Activated CD4-positive, alpha-beta memory T cell treated with anti-CD3 and anti-CD28 coated beads, Interleukin-2, amount 10 ng/mL, durations not matched to agents 7 days and 5 days (primary cell): Measurements from ENCODE around the gene GRAMD1A. TPM values are rescaled to one million over a fixed set of nuclear protein-coding genes. Genes with fewer than 3 reads are reported as not detected.
"Not testable (repeated sequence)": the region's sequence is repeated elsewhere in the genome, so short reads cannot be mapped to it uniquely, and the experiment has no call there.

Source experiments
- CTCF ChIA-PET: fragments of 350-600 bp; sonication (Branson Sonifier 250); formaldehyde crosslinking; loops from one replicate; lab custom pipeline; 2021; ENCODE audit warnings: antibody characterized with exemption, inconsistent platforms; lab: Charles Lee
- POLR2A ChIA-PET: fragments of 350-600 bp; sonication (Branson Sonifier 250); formaldehyde crosslinking; loops from one replicate; lab custom pipeline; 2021; ENCODE audit warnings: antibody characterized with exemption; lab: Charles Lee
- DNase-seq: peaks from one replicate; pipeline ENCODE4 v3.0.0-alpha.2; 2020
- H3K27ac Mint-ChIP-seq: one replicate; pipeline ENCODE4 v1.8.0; 2021; ENCODE audit warnings: mild to moderate bottlenecking, mixed read lengths
- H3K27me3 Mint-ChIP-seq: one replicate; pipeline ENCODE4 v1.8.0; 2021; ENCODE audit warnings: mixed read lengths
- H3K36me3 Mint-ChIP-seq: one replicate; pipeline ENCODE4 v1.8.0; 2021; ENCODE audit warnings: low read depth, mixed read lengths
- H3K4me1 Mint-ChIP-seq: one replicate; pipeline ENCODE4 v1.8.0; 2021; ENCODE audit warnings: mixed read lengths
- H3K4me3 Mint-ChIP-seq: one replicate; pipeline ENCODE4 v1.8.0; 2021; ENCODE audit warnings: mild to moderate bottlenecking, mixed read lengths
- H3K9me3 Mint-ChIP-seq: one replicate; pipeline ENCODE4 v1.8.0; 2021; ENCODE audit warnings: mixed read lengths
- total RNA-seq, 2 experiments: library from RNA; stranded (reverse); gene quantifications; one replicate each; pipeline ENCODE4 v1.2.3, GENCODE V29; 2021

GRAMD1A gene
- total RNA-seq, 2 experiments from 2014 or later = 98.2 to 106 TPM

GRCh38 chr19:35008891-35009341, 8.8 kb downstream of the GRAMD1A start:
- H3K4me3 Mint-ChIP-seq = no peak overlapping the region
- no peak for DNase-seq
- no peak overlapping the region for H3K27ac Mint-ChIP-seq
- CTCF ChIA-PET = interaction anchor here (1.3 kb wide), 1 partner anchor 36 kb away, joined by 3 read pairs; no protein-coding TSS in a partner anchor
- peaks cover 60% of the 10 kb centered on the region for H3K36me3 Mint-ChIP-seq
- peaks cover 53% of the 10 kb centered on the region for H3K4me1 Mint-ChIP-seq
- POLR2A ChIA-PET = interaction anchor here (0.8 to 1.5 kb wide), 2 partner anchors 8 to 36 kb away, joined by 3 to 4 read pairs; no protein-coding TSS in a partner anchor
- H3K9me3 Mint-ChIP-seq = no peaks in the 10 kb centered on the region
- H3K27me3 Mint-ChIP-seq = no peaks in the 10 kb centered on the region

- POLR2A ChIA-PET = interaction anchor here (0.8 to 1.5 kb wide), 2 partner anchors 9 to 37 kb away, joined by 3 to 4 read pairs; no protein-coding TSS in a partner anchor
- peaks cover 66% of the 10 kb centered on the region for H3K36me3 Mint-ChIP-seq
- CTCF ChIA-PET = interaction anchor here (1.3 kb wide), 1 partner anchor 37 kb away, joined by 3 read pairs; no protein-coding TSS in a partner anchor
- no peak overlapping the region for H3K27ac Mint-ChIP-seq
- DNase-seq = no peak
- H3K9me3 Mint-ChIP-seq = no peaks in the 10 kb centered on the region
- no peak overlapping the region for H3K4me3 Mint-ChIP-seq
- no peaks in the 10 kb centered on the region for H3K27me3 Mint-ChIP-seq
- H3K4me1 Mint-ChIP-seq = peaks cover 56% of the 10 kb centered on the region
Observed at GRCh38 chr19:35009424-35010415, 9.6 kb downstream of the GRAMD1A start.

- Mint-ChIP-seq H3K4me1 (peaks cover 55% of the 10 kb centered on the region), H3K4me3 (no peak overlapping the region)
Observed at GRCh38 chr19:35011091-35011689, 11.1 kb downstream of the GRAMD1A start.

GRCh38 chr19:35011737-35012682, 11.9 kb downstream of the GRAMD1A start:
- no peaks in the 10 kb centered on the region for H3K9me3 Mint-ChIP-seq
- CTCF ChIA-PET = interaction anchor here (0.6 to 4.2 kb wide), 7 partner anchors 9 to 372 kb away, joined by 3 to 57 read pairs (median 4); no protein-coding TSS in a partner anchor
- no peaks in the 10 kb centered on the region for H3K27me3 Mint-ChIP-seq
- POLR2A ChIA-PET = interaction anchor here (0.6 to 5.3 kb wide), 4 partner anchors 11 to 39 kb away, joined by 3 to 53 read pairs (median 5); partner anchors contain the start of gene GRAMD1A
- peak overlapping the region; percentile 66 for H3K27ac Mint-ChIP-seq
- peaks cover 50% of the 10 kb centered on the region for H3K4me1 Mint-ChIP-seq
- DNase-seq = no peak
- H3K4me3 Mint-ChIP-seq = no peak overlapping the region
- peaks cover 63% of the 10 kb centered on the region for H3K36me3 Mint-ChIP-seq

More at GRCh38 chr19:35011091-35011689, 11.1 kb downstream of the GRAMD1A start:
- ChIA-PET CTCF (interaction anchor here (0.6 to 4.2 kb wide), 4 partner anchors 8 to 159 kb away, joined by 4 to 57 read pairs (median 4); no protein-coding TSS in a partner anchor), POLR2A (no interaction called here)
- peak; percentile 51 for DNase-seq
- Mint-ChIP-seq H3K9me3 (no peaks in the 10 kb centered on the region), H3K27ac (peak overlapping the region; percentile 67), H3K27me3 (no peaks in the 10 kb centered on the region), H3K36me3 (peaks cover 71% of the 10 kb centered on the region)

- POLR2A ChIA-PET = interaction anchor here (1.1 to 5.3 kb wide), 4 partner anchors 12 to 41 kb away, joined by 3 to 53 read pairs (median 5); partner anchors contain the start of gene GRAMD1A
- peaks cover 70% of the 10 kb centered on the region for H3K36me3 Mint-ChIP-seq
- H3K4me3 Mint-ChIP-seq = no peak overlapping the region
- DNase-seq = peak; percentile 80
- no peaks in the 10 kb centered on the region for H3K9me3 Mint-ChIP-seq
- CTCF ChIA-PET = interaction anchor here (1.0 to 4.2 kb wide), 8 partner anchors 10 to 373 kb away, joined by 3 to 57 read pairs (median 4); no protein-coding TSS in a partner anchor
- H3K27me3 Mint-ChIP-seq = no peaks in the 10 kb centered on the region
- peaks cover 50% of the 10 kb centered on the region for H3K4me1 Mint-ChIP-seq
- H3K27ac Mint-ChIP-seq = peak overlapping the region; percentile 57
Observed at GRCh38 chr19:35013041-35013819, 13.1 kb downstream of the GRAMD1A start.

GRCh38 chr19:35013820-35014754, 14.0 kb downstream of the GRAMD1A start:
- H3K4me3 Mint-ChIP-seq = peak overlapping the region; percentile 40
- peak; percentile 78 for DNase-seq
- H3K9me3 Mint-ChIP-seq = no peaks in the 10 kb centered on the region
- peaks cover 50% of the 10 kb centered on the region for H3K4me1 Mint-ChIP-seq
- H3K27ac Mint-ChIP-seq = peak overlapping the region; percentile 79
- no peaks in the 10 kb centered on the region for H3K27me3 Mint-ChIP-seq
- peaks cover 77% of the 10 kb centered on the region for H3K36me3 Mint-ChIP-seq
- CTCF ChIA-PET = interaction anchor here (0.8 to 4.2 kb wide), 10 partner anchors 9 to 917 kb away, joined by 3 to 57 read pairs (median 3); partner anchors contain the start of gene ZNF302
- POLR2A ChIA-PET = interaction anchor here (0.6 to 5.3 kb wide), 9 partner anchors 13 to 337 kb away, joined by 3 to 53 read pairs (median 3); partner anchors contain the start of genes FXYD5, GRAMD1A and ZNF302

- H3K4me3 Mint-ChIP-seq, H3K27me3 Mint-ChIP-seq, H3K9me3 Mint-ChIP-seq, DNase-seq: not testable (repeated sequence)
- CTCF ChIA-PET = interaction anchor here (0.8 to 4.2 kb wide), 8 partner anchors 8 to 916 kb away, joined by 3 to 57 read pairs (median 3); partner anchors contain the start of gene ZNF302
- H3K27ac Mint-ChIP-seq = peak overlapping the region; percentile 79
- peaks cover 75% of the 10 kb centered on the region for H3K36me3 Mint-ChIP-seq
- POLR2A ChIA-PET = interaction anchor here (0.6 to 5.3 kb wide), 7 partner anchors 13 to 337 kb away, joined by 3 to 53 read pairs (median 4); partner anchors contain the start of genes FXYD5, GRAMD1A and ZNF302
- H3K4me1 Mint-ChIP-seq = peaks cover 50% of the 10 kb centered on the region
Observed at GRCh38 chr19:35014774-35015173, 14.7 kb downstream of the GRAMD1A start.

- peaks cover 47% of the 10 kb centered on the region for H3K4me1 Mint-ChIP-seq
- no peak overlapping the region for H3K4me3 Mint-ChIP-seq
- H3K27ac Mint-ChIP-seq = no peak overlapping the region
- no peaks in the 10 kb centered on the region for H3K27me3 Mint-ChIP-seq
- ChIA-PET CTCF (interaction anchor here (3.8 to 4.2 kb wide), 2 partner anchors 14 to 42 kb away, joined by 20 to 57 read pairs; no protein-coding TSS in a partner anchor), POLR2A (interaction anchor here (0.9 to 5.3 kb wide), 2 partner anchors 14 to 23 kb away, joined by 5 to 53 read pairs; partner anchors contain the start of gene GRAMD1A)
- no peaks in the 10 kb centered on the region for H3K9me3 Mint-ChIP-seq
- no peak for DNase-seq
- H3K36me3 Mint-ChIP-seq = peaks cover 71% of the 10 kb centered on the region
Observed at GRCh38 chr19:35015270-35015953, 15.3 kb downstream of the GRAMD1A start.

GRCh38 chr19:35015954-35016351, 15.8 kb downstream of the GRAMD1A start:
- H3K9me3 Mint-ChIP-seq = no peaks in the 10 kb centered on the region
- H3K27me3 Mint-ChIP-seq = no peaks in the 10 kb centered on the region
- peaks cover 41% of the 10 kb centered on the region for H3K4me1 Mint-ChIP-seq
- no peak overlapping the region for H3K4me3 Mint-ChIP-seq
- H3K27ac Mint-ChIP-seq = no peak overlapping the region
- DNase-seq = no peak
- peaks cover 72% of the 10 kb centered on the region for H3K36me3 Mint-ChIP-seq
- ChIA-PET CTCF (no interaction called here), POLR2A (interaction anchor here (5.3 kb wide), 1 partner anchor 14 kb away, joined by 53 read pairs; the partner anchor contains the start of gene GRAMD1A)
